Thyroid gland (tissue), 4 donors: ENCODE data around the gene AK8. TPM values are rescaled to one million over a fixed set of nuclear protein-coding genes. Genes with fewer than 3 reads are reported as not detected.

Experiments
- DNase-seq, 2 donors: peaks; one replicate each; pipeline ENCODE4 v3.0.0-alpha.2; 2019
- H3K27ac ChIP-seq, 3 donors: fragments of 200-600 bp; sonication (generic); 1 replicate in 2 of 3; 2 replicates in 1 of 3; pipeline ENCODE4 v1.5.1; 2016 to 2019; ENCODE audit warnings: mild to moderate bottlenecking in 1 of 3, moderate library complexity in 1 of 3
- H3K27me3 ChIP-seq: fragments of 200-600 bp; sonication (generic); one replicate; pipeline ENCODE4 v1.5.1; 2019
- H3K36me3 ChIP-seq, 2 donors: fragments of 200-600 bp; sonication (generic); one replicate each; pipeline ENCODE4 v1.5.1; 2016 to 2019
- H3K4me1 ChIP-seq, 2 donors: fragments of 200-600 bp; sonication (generic); one replicate each; pipeline ENCODE4 v1.5.1; 2017 to 2019
- H3K4me3 ChIP-seq, 3 donors: fragments of 200-600 bp; sonication (generic); replicated peaks in 1 of 3; 1 replicate in 2 of 3; 2 replicates in 1 of 3; pipeline ENCODE4 v1.5.1; 2016; ENCODE audit warnings: mild to moderate bottlenecking in 1 of 3
- H3K9me3 ChIP-seq: fragments of 200-600 bp; sonication (generic); one replicate; pipeline ENCODE4 v1.5.1; 2017
- CTCF ChIP-seq, 6 experiments: fragments of 200-600 bp in 3 of 6; fragments of 450-650 bp in 3 of 6; sonication (generic) in 3 of 6; IDR thresholded peaks; one replicate each; pipeline ENCODE4 v1.5.1; 2016 to 2019; ENCODE audit warnings: antibody characterized with exemption in 6 of 6, mild to moderate bottlenecking in 2 of 6, inconsistent platforms in 1 of 6, moderate library complexity in 1 of 6
- POLR2A ChIP-seq, 2 donors: fragments of 450-650 bp; IDR thresholded peaks; one replicate each; pipeline ENCODE4 v1.6.1; 2017; ENCODE audit warnings: antibody characterized with exemption in 2 of 2, mild to moderate bottlenecking in 2 of 2, moderate library complexity in 1 of 2
- WGBS, 2 donors: methylation state at CpG; one replicate each; pipeline ENCODE4 v1.1.5; 2017; 5-methylcytosine and 5-hydroxymethylcytosine counted together
- intact Hi-C: fragments of 100-400 bp; cut with DNase I; formaldehyde crosslinking; loops from one replicate; pipeline ENCODE4 v1.15.1; 2023
- total RNA-seq, 4 donors: library from RNA; depleted of rRNA; stranded (reverse); fragments of >200 nt; gene quantifications; one replicate each; pipeline ENCODE4 v1.2.3, GENCODE V29; 2016

AK8 gene
- 1 to 10 TPM; 5.4 to 9.9 (median 8.0) TPM for total RNA-seq

GRCh38 chr9:132877824-132878694, at the start of gene AK8:
Gene AK8 (minus strand): TSS chr9:132878284. CDS start chr9:132878255, 29 bp downstream.
- TF ChIP-seq CTCF (IDR thresholded peaks at IDR 0.05): peak in 1 of 6 experiments; percentile 12
- peak in 1 of 2 donors; percentile 89 for TF ChIP-seq POLR2A (IDR thresholded peaks at IDR 0.05)
- peak; percentile 75 to 81 for DNase-seq
- intact Hi-C loops: loop anchor here (5.0 kb wide), 1 partner anchor 206 kb away; the partner anchor contains the start of gene GTF3C4
- no peaks in the 10 kb centered on the region for H3K36me3 ChIP-seq
- 1% methylated on average over 36 to 40 of the region's 89 CpGs for WGBS, 2 donors
- H3K27ac ChIP-seq: peak within 1 kb of the TSS; percentile 89 to 99 (median 94)
- H3K9me3 ChIP-seq: no peaks in the 10 kb centered on the region
- H3K27me3 ChIP-seq: no peaks in the 10 kb centered on the region
- H3K4me1 ChIP-seq: peaks cover 7 to 24% of the 10 kb centered on the region in 2 donors
- H3K4me3 ChIP-seq: peak within 1 kb of the TSS; percentile 94 to 100 (median 98)

- peaks cover 35 to 36% of the 10 kb centered on the region in 2 donors for H3K36me3 ChIP-seq
- no peak overlapping the region for H3K4me3 ChIP-seq
- no peak overlapping the region for H3K27ac ChIP-seq
- no peaks in the 10 kb centered on the region for H3K27me3 ChIP-seq
- TF ChIP-seq CTCF (IDR thresholded peaks at IDR 0.05) (no peak), POLR2A (IDR thresholded peaks at IDR 0.05) (no peak)
- no peaks in the 10 kb centered on the region for H3K9me3 ChIP-seq
- no peak for DNase-seq
- intact Hi-C loops: no loop called here
- 89 to 90% methylated on average over 7 of the region's 7 CpGs for WGBS, 2 donors
- no peaks in the 10 kb centered on the region for H3K4me1 ChIP-seq
These were observed 49.6 kb upstream of the AK8 start for GRCh38 chr9:132927704-132928103.

- DNase-seq: no peak
- Histone ChIP-seq H3K4me1 (no peaks in the 10 kb centered on the region), H3K36me3 (peaks cover 66 to 67% of the 10 kb centered on the region in 2 donors), H3K4me3 (no peak overlapping the region), H3K27me3 (no peaks in the 10 kb centered on the region), H3K27ac (no peak overlapping the region), H3K9me3 (no peaks in the 10 kb centered on the region)
- TF ChIP-seq POLR2A (IDR thresholded peaks at IDR 0.05): no peak
- no peak for TF ChIP-seq CTCF (IDR thresholded peaks at IDR 0.05)
- WGBS, 2 donors: 85% methylated on average over 9 of the region's 9 CpGs
- intact Hi-C loops: no loop called here
These were observed 45.3 kb upstream of the AK8 start for GRCh38 chr9:132923346-132923902.

- H3K27me3 ChIP-seq: no peaks in the 10 kb centered on the region
- H3K27ac ChIP-seq: no peak overlapping the region
- H3K4me3 ChIP-seq: no peak overlapping the region
- peaks cover 46 to 54% of the 10 kb centered on the region in 2 donors for H3K36me3 ChIP-seq
- intact Hi-C loops: no loop called here
- H3K4me1 ChIP-seq: no peaks in the 10 kb centered on the region
- TF ChIP-seq POLR2A (IDR thresholded peaks at IDR 0.05) (no peak), CTCF (IDR thresholded peaks at IDR 0.05) (no peak)
- DNase-seq: no peak
- WGBS, 2 donors: 95% methylated on average over 7 of the region's 7 CpGs
- H3K9me3 ChIP-seq: no peaks in the 10 kb centered on the region
These were observed 41.7 kb upstream of the AK8 start for GRCh38 chr9:132919614-132920268.
